Fibroblast of lung (primary cell): Measurements from ENCODE around the gene AAMP. TPM values are rescaled to one million over a fixed set of nuclear protein-coding genes. Genes with fewer than 3 reads are reported as not detected.

Experiments
- DNase-seq, 2 donors: peaks; one replicate each; pipeline versions ENCODE4 v3.0.0 to v3.0.0-alpha.2; 2010; ENCODE audit warnings: low read depth in 2 of 2
- H2AFZ ChIP-seq: 2 replicates; pipeline ENCODE4 v1.5.1; 2012; ENCODE audit warnings: low read length, control low read depth, inconsistent platforms
- H3K27ac ChIP-seq: 2 replicates; pipeline ENCODE4 v1.5.1; 2011; ENCODE audit warnings: low read length, control low read depth; ENCODE audit not compliant: insufficient read depth
- H3K27me3 ChIP-seq: 2 replicates; pipeline ENCODE4 v1.5.1; 2011; ENCODE audit warnings: mild to moderate bottlenecking, low read length; ENCODE audit not compliant: control insufficient read depth, insufficient read depth
- H3K36me3 ChIP-seq: 2 replicates; pipeline ENCODE4 v1.5.1; 2011; ENCODE audit warnings: low read length; ENCODE audit not compliant: control insufficient read depth, insufficient read depth
- H3K4me1 ChIP-seq: 2 replicates; pipeline ENCODE4 v1.5.1; 2011; ENCODE audit warnings: low read length; ENCODE audit not compliant: control insufficient read depth, insufficient read depth; ENCODE audit errors: extremely low read depth
- H3K4me2 ChIP-seq: 2 replicates; pipeline ENCODE4 v1.5.1; 2011; ENCODE audit warnings: low read length, control low read depth; ENCODE audit not compliant: insufficient read depth; ENCODE audit errors: extremely low read depth
- H3K4me3 ChIP-seq, 4 experiments: fragments of 200-600 bp in 1 of 4; sonication (generic) in 1 of 4; replicated peaks in 1 of 4; 2 replicates each; pipeline ENCODE4 v1.5.1; 2011 to 2016; ENCODE audit warnings: low read length in 4 of 4, low read depth in 3 of 4, mild to moderate bottlenecking in 3 of 4, control low read depth in 2 of 4, inconsistent platforms in 1 of 4, mixed read lengths in 1 of 4; ENCODE audit not compliant: insufficient read depth in 1 of 4; ENCODE audit errors: control extremely low read depth in 1 of 4
- H3K79me2 ChIP-seq: 2 replicates; pipeline ENCODE4 v1.5.1; 2012; ENCODE audit warnings: mild to moderate bottlenecking, low read length, inconsistent platforms; ENCODE audit not compliant: control insufficient read depth, insufficient read depth
- H3K9ac ChIP-seq: 2 replicates; pipeline ENCODE4 v1.5.1; 2011; ENCODE audit warnings: mild to moderate bottlenecking, low read length, control low read depth; ENCODE audit not compliant: insufficient read depth
- H3K9me3 ChIP-seq: 2 replicates; pipeline ENCODE4 v1.5.1; 2012; ENCODE audit warnings: low read depth, low read length; ENCODE audit not compliant: control insufficient read depth, insufficient read depth
- H4K20me1 ChIP-seq: 2 replicates; pipeline ENCODE4 v1.5.1; 2011; ENCODE audit warnings: low read length; ENCODE audit not compliant: control insufficient read depth, insufficient read depth; ENCODE audit errors: extremely low read depth
- EZH2 ChIP-seq: IDR thresholded peaks from 2 replicates; pipeline ENCODE4 v1.5.1; 2012; ENCODE audit warnings: low read length, control low read depth, mild to moderate bottlenecking; ENCODE audit errors: missing control alignments
- polyA plus RNA-seq, 2 donors: library from polyadenylated mRNA; depleted of rRNA in 1 of 2; stranded (reverse) in 1 of 2; unstranded in 1 of 2; fragments of >200 nt; gene quantifications; 2 replicates each; pipeline ENCODE4 v1.2.1, GENCODE V29; 2011 to 2012; ENCODE audit warnings: missing spikeins in 1 of 2
- total RNA-seq: library from RNA; depleted of rRNA; stranded (reverse); fragments of >200 nt; gene quantifications from 2 replicates; pipeline ENCODE4 v1.2.1, GENCODE V29; 2014
- TF ChIP-seq, protein P1 (sequence below), 2 donors: IDR thresholded peaks in 1 of 2; conservative IDR thresholded peaks in 1 of 2; 1 replicate in 1 of 2; 2 replicates in 1 of 2; pipeline ENCODE4 v1.5.1; 2011 to 2012; ENCODE audit warnings: low read length in 2 of 2, control low read depth in 1 of 2, inconsistent platforms in 1 of 2, low read depth in 1 of 2, mild to moderate bottlenecking in 1 of 2

Gene AAMP
- total and polyA plus RNA-seq, 2 donors (not counting 1 experiment from before 2014, with no cell fraction given) = 53.1 to 110 TPM

DNA sequence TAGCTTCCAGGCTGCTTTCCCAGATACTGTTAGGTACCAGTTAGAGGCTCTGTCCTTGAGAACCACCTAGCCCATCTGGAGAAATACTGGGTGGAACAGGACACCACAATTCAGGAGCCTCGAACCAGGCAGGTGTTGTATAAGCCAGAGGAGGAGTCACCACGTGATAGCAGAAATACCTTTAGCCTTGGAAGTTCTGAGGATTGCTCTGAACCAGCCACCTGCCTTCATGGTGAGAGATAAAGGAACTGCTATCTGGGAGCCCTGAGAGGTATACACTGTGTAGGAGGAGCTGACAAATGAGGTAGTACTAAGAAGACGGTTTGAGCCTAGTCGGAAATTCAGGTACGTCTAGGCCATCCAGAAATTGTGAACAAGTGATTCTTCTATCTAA lies 16.7 kb downstream of the AAMP start:
- H3K4me2 ChIP-seq = no peak overlapping the region
- no peak overlapping the region for H3K4me3 ChIP-seq
- H3K27me3 ChIP-seq = no peaks in the 10 kb centered on the region
- no peaks in the 10 kb centered on the region for H3K9me3 ChIP-seq
- H3K27ac ChIP-seq = no peak overlapping the region
- H3K79me2 ChIP-seq = peaks cover 6% of the 10 kb centered on the region
- H4K20me1 ChIP-seq = no peaks in the 10 kb centered on the region
- H3K4me1 ChIP-seq = no peaks in the 10 kb centered on the region
- no peak overlapping the region for H2AFZ ChIP-seq
- no peak overlapping the region for H3K9ac ChIP-seq
- no peak for DNase-seq
- H3K36me3 ChIP-seq = peaks cover 31% of the 10 kb centered on the region
- TF ChIP-seq EZH2 = no peak
- TF ChIP-seq, protein P1, sequence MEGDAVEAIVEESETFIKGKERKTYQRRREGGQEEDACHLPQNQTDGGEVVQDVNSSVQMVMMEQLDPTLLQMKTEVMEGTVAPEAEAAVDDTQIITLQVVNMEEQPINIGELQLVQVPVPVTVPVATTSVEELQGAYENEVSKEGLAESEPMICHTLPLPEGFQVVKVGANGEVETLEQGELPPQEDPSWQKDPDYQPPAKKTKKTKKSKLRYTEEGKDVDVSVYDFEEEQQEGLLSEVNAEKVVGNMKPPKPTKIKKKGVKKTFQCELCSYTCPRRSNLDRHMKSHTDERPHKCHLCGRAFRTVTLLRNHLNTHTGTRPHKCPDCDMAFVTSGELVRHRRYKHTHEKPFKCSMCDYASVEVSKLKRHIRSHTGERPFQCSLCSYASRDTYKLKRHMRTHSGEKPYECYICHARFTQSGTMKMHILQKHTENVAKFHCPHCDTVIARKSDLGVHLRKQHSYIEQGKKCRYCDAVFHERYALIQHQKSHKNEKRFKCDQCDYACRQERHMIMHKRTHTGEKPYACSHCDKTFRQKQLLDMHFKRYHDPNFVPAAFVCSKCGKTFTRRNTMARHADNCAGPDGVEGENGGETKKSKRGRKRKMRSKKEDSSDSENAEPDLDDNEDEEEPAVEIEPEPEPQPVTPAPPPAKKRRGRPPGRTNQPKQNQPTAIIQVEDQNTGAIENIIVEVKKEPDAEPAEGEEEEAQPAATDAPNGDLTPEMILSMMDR (conservative IDR thresholded peaks at IDR 0.05 in 1 of 2, IDR thresholded peaks at IDR 0.05 in 1 of 2; ENCODE audit: low read depth in 1 of 2, low read length in 2 of 2) = no peak

DNA sequence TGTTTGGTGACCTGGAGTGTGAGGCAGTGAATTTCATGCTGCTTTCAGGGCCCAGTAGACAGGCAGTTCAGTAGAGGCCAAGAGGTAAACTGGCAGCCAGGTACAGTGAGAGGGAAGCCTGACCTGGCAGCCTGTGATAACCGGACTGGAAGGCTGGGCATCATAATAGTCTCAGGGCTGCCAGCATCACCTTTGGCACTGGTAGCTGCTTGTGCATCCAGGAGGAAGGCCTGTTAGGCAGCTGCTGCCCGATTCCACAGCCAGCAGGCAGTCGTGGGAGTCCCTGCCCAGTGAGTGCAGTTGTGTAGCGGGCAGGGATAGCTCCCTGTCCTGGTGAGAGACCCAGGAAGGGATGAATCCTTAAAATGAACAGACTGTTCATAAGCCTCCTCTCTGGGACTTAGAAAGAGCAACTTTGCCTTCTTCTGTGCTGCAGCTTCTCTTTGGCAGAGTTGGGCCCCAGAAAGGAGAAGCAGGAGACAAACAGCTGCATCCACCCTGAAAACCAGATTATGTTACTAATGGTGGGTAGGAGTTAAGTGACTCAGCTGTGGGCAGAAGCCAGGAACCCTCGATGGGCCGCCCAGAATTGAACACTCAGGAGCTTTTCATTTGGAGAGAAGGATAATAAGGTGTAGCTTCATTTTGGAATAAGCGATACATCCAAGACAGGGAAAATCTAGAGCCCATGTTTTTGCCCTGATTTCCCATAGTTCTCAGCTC lies 17.3 kb downstream of the AAMP start:
- peak; percentile 32 to 55 for DNase-seq
- H3K27me3 ChIP-seq = no peaks in the 10 kb centered on the region
- H3K27ac ChIP-seq = no peak overlapping the region
- H3K9me3 ChIP-seq = no peaks in the 10 kb centered on the region
- no peak overlapping the region for H3K4me2 ChIP-seq
- peaks cover 34% of the 10 kb centered on the region for H3K36me3 ChIP-seq
- TF ChIP-seq, protein P1 (conservative IDR thresholded peaks at IDR 0.05 in 1 of 2, IDR thresholded peaks at IDR 0.05 in 1 of 2; ENCODE audit: low read depth in 1 of 2, low read length in 2 of 2) = no peak
- no peak for TF ChIP-seq EZH2
- no peak overlapping the region for H3K4me3 ChIP-seq
- no peaks in the 10 kb centered on the region for H3K4me1 ChIP-seq
- no peak overlapping the region for H3K9ac ChIP-seq
- H4K20me1 ChIP-seq = no peaks in the 10 kb centered on the region
- H2AFZ ChIP-seq = no peak overlapping the region
- peaks cover 6% of the 10 kb centered on the region for H3K79me2 ChIP-seq

DNA sequence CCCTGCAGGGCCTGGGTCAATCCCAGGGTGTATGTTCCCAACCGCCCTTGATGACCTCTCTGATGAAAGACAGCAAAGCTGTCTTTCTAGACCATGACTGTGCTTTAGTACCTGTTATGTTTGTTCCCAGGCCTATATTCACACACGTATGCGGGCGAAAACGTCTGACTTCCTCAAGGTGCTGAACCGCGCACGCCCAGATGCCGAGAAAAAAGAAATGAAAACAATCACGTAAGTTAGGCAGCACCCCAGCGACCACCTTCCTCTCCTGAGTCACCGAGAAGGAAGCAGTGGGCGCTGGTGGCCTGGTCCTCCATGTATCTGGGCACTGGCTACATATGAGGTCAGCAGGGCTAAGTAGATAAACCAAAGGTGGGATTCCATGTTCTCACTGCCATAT lies 20.2 kb downstream of the AAMP start:
- Histone ChIP-seq H3K27me3 (no peaks in the 10 kb centered on the region), H3K36me3 (peaks cover 32% of the 10 kb centered on the region), H3K4me2 (no peak overlapping the region), H3K9ac (no peak overlapping the region), H3K27ac (no peak overlapping the region), H2AFZ (no peak overlapping the region), H4K20me1 (no peaks in the 10 kb centered on the region), H3K4me1 (no peaks in the 10 kb centered on the region), H3K79me2 (peaks cover 6% of the 10 kb centered on the region), H3K4me3 (no peak overlapping the region), H3K9me3 (no peaks in the 10 kb centered on the region)
- DNase-seq = no peak
- TF ChIP-seq EZH2 = no peak
- TF ChIP-seq, protein P1 (conservative IDR thresholded peaks at IDR 0.05 in 1 of 2, IDR thresholded peaks at IDR 0.05 in 1 of 2; ENCODE audit: low read depth in 1 of 2, low read length in 2 of 2) = no peak
